HepG2 (cell line): Measurements from ENCODE around the gene NGEF. TPM values are rescaled to one million over a fixed set of nuclear protein-coding genes. Genes with fewer than 3 reads are reported as not detected.

ENCODE experiments used
- ATAC-seq: fragments of 200-7000 bp; cut with Tn5 transposase; 3 replicates; pipeline ENCODE4 v1.9.1; 2020; ENCODE audit warnings: mild to moderate bottlenecking, moderate library complexity
- BruUV-seq: library from RNA; stranded (reverse); fragments of 400-500 nt; replicated peaks from 2 replicates; lab custom pipeline; 2021; lab: Mats Ljungman, UMichigan
- CTCF ChIA-PET: fragments of 300-600 bp; formaldehyde crosslinking; extraction: SDS; loops from one replicate; lab custom pipeline; 2021; ENCODE audit warnings: low total read pairs, inconsistent platforms, low intra/inter-chr PET ratio; lab: Yijun Ruan, JAX
- POLR2A ChIA-PET: fragments of 350-600 bp; sonication (Branson Sonifier 250); formaldehyde crosslinking; loops from one replicate; lab custom pipeline; 2020; ENCODE audit warnings: antibody characterized with exemption, inconsistent platforms; lab: Yijun Ruan, JAX
- DNase-seq: peaks from one replicate; pipeline ENCODE4 v3.0.0-alpha.2; 2015; ENCODE audit warnings: low spot score
- FAIRE-seq: peaks from 3 replicates; lab custom pipeline; 2011; peaks lifted over from hg19 to GRCh38; lab: Jason Lieb, UNC
- H2AFZ ChIP-seq: one replicate; pipeline ENCODE4 v1.6.1; 2011; ENCODE audit warnings: low read length, inconsistent platforms
- H3K27ac ChIP-seq: fragments of 300-600 bp; 3 replicates; pipeline ENCODE4 v1.8.0; 2011; ENCODE audit warnings: mixed run types, mild to moderate bottlenecking, mixed read lengths, low read length, inconsistent platforms; ENCODE audit not compliant: insufficient read depth; ENCODE audit errors: extremely low read length
- H3K27me3 ChIP-seq, 2 experiments: fragments of 200-600 bp in 1 of 2; 2 replicates in 1 of 2; 3 replicates in 1 of 2; pipeline versions ENCODE4 v1.6.0 to v1.8.0; 2011; ENCODE audit warnings: low read length in 2 of 2, mild to moderate bottlenecking in 2 of 2, moderate library complexity in 2 of 2, inconsistent platforms in 1 of 2; ENCODE audit not compliant: insufficient read depth in 2 of 2, control insufficient read depth in 1 of 2
- H3K36me3 ChIP-seq, 2 experiments: fragments of 200-600 bp in 1 of 2; replicated peaks in 1 of 2; 2 replicates in 1 of 2; 3 replicates in 1 of 2; pipeline versions ENCODE4 v1.5.1 to v1.8.0; 2011; ENCODE audit warnings: low read length in 2 of 2, inconsistent platforms in 1 of 2; ENCODE audit not compliant: insufficient read depth in 2 of 2, control insufficient read depth in 1 of 2
- H3K4me1 ChIP-seq: 2 replicates; pipeline ENCODE4 v1.5.1; 2012; ENCODE audit warnings: low read length, inconsistent platforms; ENCODE audit not compliant: insufficient read depth
- H3K4me2 ChIP-seq: 2 replicates; pipeline ENCODE4 v1.6.0; 2011; ENCODE audit warnings: low read depth, low read length, inconsistent platforms
- H3K4me3 ChIP-seq, 3 experiments: fragments of 200-600 bp in 1 of 3; sonication (generic), shearing (Covaris generic) in 1 of 3; replicated peaks in 1 of 3; 2 replicates each; pipeline ENCODE4 v1.5.1; 2011 to 2016; ENCODE audit warnings: low read length in 3 of 3, inconsistent platforms in 2 of 3, low read depth in 2 of 3, mild to moderate bottlenecking in 2 of 3, control low read depth in 1 of 3, mixed read lengths in 1 of 3; ENCODE audit not compliant: insufficient read depth in 1 of 3
- H3K79me2 ChIP-seq: one replicate; pipeline ENCODE4 v1.6.1; 2011; ENCODE audit warnings: low read length, inconsistent platforms; ENCODE audit not compliant: insufficient read depth
- H3K9ac ChIP-seq: 2 replicates; pipeline ENCODE4 v1.6.0; 2011; ENCODE audit warnings: mild to moderate bottlenecking, low read depth, low read length, inconsistent platforms; ENCODE audit not compliant: insufficient read depth
- H3K9me3 ChIP-seq: 2 replicates; pipeline ENCODE4 v1.5.1; 2012; ENCODE audit warnings: mild to moderate bottlenecking, low read length
- H4K20me1 ChIP-seq: 2 replicates; pipeline ENCODE4 v1.6.0; 2011; ENCODE audit warnings: inconsistent platforms, mild to moderate bottlenecking, low read length, moderate library complexity; ENCODE audit not compliant: insufficient read depth
- GMEB2 ChIP-seq: IDR thresholded peaks from 2 replicates; pipeline ENCODE4 v1.6.1; 2016; ENCODE audit warnings: missing biosample characterization, missing genetic modification reagents, low read depth
- KMT2B ChIP-seq: IDR thresholded peaks from 2 replicates; pipeline ENCODE4 v1.6.1; 2016; ENCODE audit warnings: missing genetic modification reagents, missing compliant biosample characterization
- MTA3 ChIP-seq: sonication (generic); formaldehyde crosslinking; IDR thresholded peaks from 2 replicates; pipeline ENCODE4 v1.4.0; 2020; ENCODE audit warnings: missing genetic modification reagents
- NFATC3 ChIP-seq: sonication (generic); formaldehyde crosslinking; IDR thresholded peaks from 2 replicates; pipeline ENCODE4 v1.5.1; 2020; ENCODE audit warnings: mild to moderate bottlenecking, missing genetic modification reagents
- PHF5A ChIP-seq: IDR thresholded peaks from one replicate; pipeline ENCODE4 v1.6.1; 2018; ENCODE audit warnings: low read depth, missing genetic modification reagents; ENCODE audit not compliant: unreplicated experiment
- SMAD9 ChIP-seq: sonication (generic); formaldehyde crosslinking; IDR thresholded peaks from 2 replicates; pipeline ENCODE4 v1.5.1; 2020; ENCODE audit warnings: mild to moderate bottlenecking, missing genetic modification reagents
- SMYD3 ChIP-seq: sonication (generic); formaldehyde crosslinking; IDR thresholded peaks from 2 replicates; pipeline ENCODE4 v1.8.1; 2023; ENCODE audit warnings: mild to moderate bottlenecking, missing genetic modification reagents
- TFDP2 ChIP-seq: sonication (generic); formaldehyde crosslinking; IDR thresholded peaks from 2 replicates; pipeline ENCODE4 v1.4.0; 2020; ENCODE audit warnings: missing genetic modification reagents
- ZBTB1 ChIP-seq: sonication (generic); formaldehyde crosslinking; IDR thresholded peaks from 2 replicates; pipeline ENCODE4 v1.4.0; 2020; ENCODE audit warnings: missing genetic modification reagents, borderline replicate concordance
- ZBTB34 ChIP-seq: sonication (generic); formaldehyde crosslinking; IDR thresholded peaks from 2 replicates; pipeline ENCODE4 v1.8.0; 2022; ENCODE audit warnings: mild to moderate bottlenecking, missing genetic modification reagents
- ZBTB43 ChIP-seq: sonication (generic); formaldehyde crosslinking; conservative IDR thresholded peaks from 2 replicates; pipeline ENCODE4 v1.4.0; 2020; ENCODE audit warnings: missing genetic modification reagents
- ZHX1 ChIP-seq: sonication (generic); formaldehyde crosslinking; IDR thresholded peaks from 2 replicates; pipeline ENCODE4 v1.8.1; 2022; ENCODE audit warnings: low read depth, mild to moderate bottlenecking, missing genetic modification reagents
- ZNF513 ChIP-seq: sonication (generic); formaldehyde crosslinking; conservative IDR thresholded peaks from 2 replicates; pipeline ENCODE4 v1.5.0; 2020; ENCODE audit warnings: missing genetic modification reagents
- ZNF891 ChIP-seq: sonication (generic); formaldehyde crosslinking; IDR thresholded peaks from 2 replicates; pipeline ENCODE4 v1.5.0; 2020; ENCODE audit warnings: mild to moderate bottlenecking, missing genetic modification reagents
- WGBS: methylation state at CpG from one replicate; pipeline ENCODE4 v1.1.6; 2017; ENCODE audit warnings: low lambda C conversion rate; 5-methylcytosine and 5-hydroxymethylcytosine counted together
- in situ Hi-C: cut with HindIII; loops from 2 replicates; pipeline ENCODE4 v1.10.0; 2017; ENCODE audit warnings: low pct_unique_long_range_greater_than_20kb; ENCODE audit not compliant: extremely low pct_ligation_motif_present
- intact Hi-C: fragments of 100-400 bp; cut with micrococcal nuclease; formaldehyde crosslinking; loops from one replicate; pipeline ENCODE4 v1.10.0; 2022; ENCODE audit not compliant: unreplicated experiment
- polyA plus RNA-seq, 8 experiments: library from polyadenylated mRNA; depleted of rRNA in 3 of 8; stranded (reverse) in 7 of 8; unstranded in 1 of 8; fragments of >200 nt; fragmentation: Illumina TruSeq in 4 of 8; extraction: Trizol in 4 of 8; gene quantifications; 2 replicates each; pipeline versions ENCODE4 v1.2.1 to v1.2.3, GENCODE V29; 2011 to 2016; ENCODE audit warnings: low read depth in 4 of 8, missing spikeins in 1 of 8, mixed read lengths in 1 of 8; ENCODE audit not compliant: insufficient read depth in 1 of 8
- total RNA-seq, 5 experiments: library from RNA; depleted of rRNA; stranded (reverse); fragments of >200 nt; fragmentation: Illumina TruSeq; extraction: Trizol; gene quantifications; 2 replicates each; pipeline ENCODE4 v1.2.3, GENCODE V29; 2016; ENCODE audit warnings: low read depth in 1 of 5

Gene NGEF
- total and polyA plus RNA-seq, 2 of the 13 experiments (the other 11 are each of a cell fraction or from before 2014, with no cell fraction given), result 14.4 to 36.9 TPM

DNA sequence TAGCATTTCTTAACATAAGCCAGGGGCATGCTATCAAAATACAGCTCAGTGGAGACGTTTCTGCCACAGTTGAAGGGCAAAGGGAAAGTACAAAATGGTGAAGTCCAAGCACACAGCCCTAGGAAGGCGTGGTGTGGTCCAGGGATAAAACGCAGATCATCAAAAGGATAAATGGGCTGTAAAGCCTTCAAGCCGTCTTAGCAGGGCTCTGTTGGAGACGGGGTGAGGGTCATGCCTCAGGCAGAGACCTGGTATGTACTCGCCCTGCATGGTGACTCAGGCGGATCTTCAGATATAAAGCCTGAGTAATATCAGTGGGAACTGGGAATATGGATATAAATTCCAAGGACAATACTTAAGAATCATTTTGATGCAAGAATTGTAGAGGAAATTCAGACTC, 61.2 kb downstream of the NGEF start (continued):
- TF ChIP-seq ZBTB34 (CRISPR knock-in tag) (no peak), ZHX1 (CRISPR knock-in tag) (no peak), ZBTB1 (no peak)

DNA sequence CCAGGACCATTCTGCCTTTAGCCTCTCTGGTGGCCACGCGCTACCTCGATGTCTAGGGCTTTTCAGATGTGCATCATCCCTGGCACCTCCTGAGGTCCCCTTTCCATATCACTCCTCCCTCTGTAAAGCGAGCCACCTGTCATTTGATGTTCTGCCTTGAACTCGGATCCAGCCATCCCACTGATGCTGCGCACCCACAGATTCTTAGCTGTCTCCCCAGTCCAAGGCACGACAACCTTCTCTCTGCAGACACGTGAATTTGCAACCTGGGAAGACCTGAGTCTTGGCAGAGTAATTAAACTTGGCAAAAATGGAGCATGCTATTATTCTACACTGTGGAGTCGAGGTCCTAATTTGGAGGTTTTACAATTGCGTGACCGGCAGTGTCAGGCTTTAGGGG, 61.9 kb downstream of the NGEF start:
- in situ Hi-C loops (no loop called here), intact Hi-C loops (no loop called here)
- Histone ChIP-seq H3K27me3 (no peaks in the 10 kb centered on the region), H3K9ac (no peak overlapping the region), H3K4me2 (no peak overlapping the region), H3K36me3 (no peaks in the 10 kb centered on the region; a peak in 1 of 5 replicates), H3K4me1 (no peaks in the 10 kb centered on the region), H3K9me3 (no peaks in the 10 kb centered on the region), H4K20me1 (no peaks in the 10 kb centered on the region), H3K79me2 (no peaks in the 10 kb centered on the region), H3K4me3 (no peak overlapping the region), H2AFZ (no peak overlapping the region), H3K27ac (no peak overlapping the region)
- ATAC-seq (no peak), FAIRE-seq (no peak), DNase-seq (no peak)
- WGBS, result 93% methylated on average over 11 of the region's 11 CpGs
- no TSS peak for BruUV-seq
- POLR2A ChIA-PET, result no interaction called here
- CTCF ChIA-PET, result no interaction called here
- TF ChIP-seq NFATC3 (CRISPR knock-in tag) (no peak), TFDP2 (CRISPR knock-in tag) (no peak), SMYD3 (CRISPR knock-in tag) (no peak), MTA3 (CRISPR knock-in tag) (no peak), SMAD9 (no peak), GMEB2 (CRISPR knock-in tag) (no peak), ZNF891 (CRISPR knock-in tag) (no peak), KMT2B (CRISPR knock-in tag) (no peak), ZBTB43 (no peak), ZNF513 (CRISPR knock-in tag) (no peak), PHF5A (no peak)
